Measurements from ENCODE around the gene BTNL8. TPM values are rescaled to one million over a fixed set of nuclear protein-coding genes. Genes with fewer than 3 reads are reported as not detected.
A peak's percentile ranks its signal among the peaks of the same experiment; 100 is the strongest.

Gene BTNL8
- total RNA-seq, 6 donors from 2014 or later: 1.2 to 10.0 (median 3.6) TPM; not detected in 1

DNA sequence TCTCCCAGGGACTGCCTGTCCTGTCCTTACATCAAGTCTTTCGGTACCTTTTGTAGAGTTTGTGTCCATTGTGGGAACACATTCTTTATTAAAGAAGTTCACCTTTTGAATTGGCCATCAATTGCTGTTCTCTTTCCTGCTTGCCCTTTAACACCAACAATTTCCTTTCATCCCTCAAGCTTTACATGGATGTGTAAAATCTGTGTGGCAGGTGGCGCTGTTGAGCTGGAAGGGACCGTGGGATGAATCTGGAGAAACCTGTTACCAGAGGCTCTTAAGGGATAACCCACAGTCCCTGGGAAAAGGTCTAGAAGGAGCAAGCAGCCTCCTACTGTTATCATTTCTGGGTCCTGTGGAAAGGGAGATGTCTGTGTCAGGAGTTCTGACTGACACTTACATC is 30.0 kb upstream of the BTNL8 start:
- TF ChIP-seq POLR2A (IDR thresholded peaks at IDR 0.05): no peak
- TF ChIP-seq POLR2AphosphoS5 (IDR thresholded peaks at IDR 0.05): peak in 1 of 2 donors; percentile 30
- TF ChIP-seq EP300 (IDR thresholded peaks at IDR 0.05): no peak
- TF ChIP-seq, protein P1, sequence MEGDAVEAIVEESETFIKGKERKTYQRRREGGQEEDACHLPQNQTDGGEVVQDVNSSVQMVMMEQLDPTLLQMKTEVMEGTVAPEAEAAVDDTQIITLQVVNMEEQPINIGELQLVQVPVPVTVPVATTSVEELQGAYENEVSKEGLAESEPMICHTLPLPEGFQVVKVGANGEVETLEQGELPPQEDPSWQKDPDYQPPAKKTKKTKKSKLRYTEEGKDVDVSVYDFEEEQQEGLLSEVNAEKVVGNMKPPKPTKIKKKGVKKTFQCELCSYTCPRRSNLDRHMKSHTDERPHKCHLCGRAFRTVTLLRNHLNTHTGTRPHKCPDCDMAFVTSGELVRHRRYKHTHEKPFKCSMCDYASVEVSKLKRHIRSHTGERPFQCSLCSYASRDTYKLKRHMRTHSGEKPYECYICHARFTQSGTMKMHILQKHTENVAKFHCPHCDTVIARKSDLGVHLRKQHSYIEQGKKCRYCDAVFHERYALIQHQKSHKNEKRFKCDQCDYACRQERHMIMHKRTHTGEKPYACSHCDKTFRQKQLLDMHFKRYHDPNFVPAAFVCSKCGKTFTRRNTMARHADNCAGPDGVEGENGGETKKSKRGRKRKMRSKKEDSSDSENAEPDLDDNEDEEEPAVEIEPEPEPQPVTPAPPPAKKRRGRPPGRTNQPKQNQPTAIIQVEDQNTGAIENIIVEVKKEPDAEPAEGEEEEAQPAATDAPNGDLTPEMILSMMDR (IDR thresholded peaks at IDR 0.05): peak; percentile 66 to 85 (median 78)
- no peaks in the 10 kb centered on the region for H3K27me3 ChIP-seq
- ATAC-seq (ENCODE audit: low FRiP score in 2 of 2) (peak; percentile 82 to 84), DNase-seq (peak in 1 of 2 donors; percentile 84)
- no peaks in the 10 kb centered on the region for H3K36me3 ChIP-seq
- 1 to 4% methylated on average over 3 of the region's 3 CpGs for WGBS, 2 donors
- H3K27ac ChIP-seq: peak overlapping the region in 3 of 4 donors; percentile 22 to 66 (median 51)
- peaks cover under 1 to 13% (median 3%) of the 10 kb centered on the region in 4 donors for H3K4me1 ChIP-seq
- H3K4me3 ChIP-seq: no peak overlapping the region
- no peaks in the 10 kb centered on the region for H3K9me3 ChIP-seq

DNA sequence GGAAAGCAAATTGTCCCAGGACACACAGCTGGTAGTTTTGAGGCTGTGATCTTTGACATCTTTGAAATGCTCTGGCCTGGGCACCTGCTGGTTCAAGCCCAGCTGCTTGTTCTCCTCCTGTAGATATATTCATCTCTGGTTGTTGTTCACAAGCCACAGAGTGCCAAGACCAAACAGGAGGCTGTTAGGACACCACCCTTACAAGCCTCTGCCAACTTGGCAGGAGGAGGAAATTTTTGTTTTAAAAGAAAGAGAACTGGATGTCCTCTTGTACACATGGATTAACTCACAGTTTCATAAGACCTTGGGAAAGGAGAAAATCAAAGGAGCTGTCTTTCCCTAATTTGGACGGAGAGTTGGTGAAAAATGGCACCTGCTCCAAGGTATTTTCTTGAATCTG is 29.4 kb upstream of the BTNL8 start:
- ATAC-seq (ENCODE audit: low FRiP score in 2 of 2) (no peak), DNase-seq (no peak)
- H3K4me3 ChIP-seq: no peak overlapping the region
- peaks cover 2 to 17% (median 6%) of the 10 kb centered on the region in 4 donors for H3K4me1 ChIP-seq
- H3K27me3 ChIP-seq: no peaks in the 10 kb centered on the region
- TF ChIP-seq, protein P1 (IDR thresholded peaks at IDR 0.05): no peak
- TF ChIP-seq EP300 (IDR thresholded peaks at IDR 0.05) (no peak), POLR2AphosphoS5 (IDR thresholded peaks at IDR 0.05) (peak; percentile 22 to 49), POLR2A (IDR thresholded peaks at IDR 0.05) (peak in 1 of 4 donors; percentile 14)
- 44 to 61% methylated on average over 1 of the region's 1 CpG for WGBS, 2 donors
- H3K36me3 ChIP-seq: no peaks in the 10 kb centered on the region
- no peaks in the 10 kb centered on the region for H3K9me3 ChIP-seq
- peak overlapping the region in 3 of 4 donors; percentile 26 to 66 (median 51) for H3K27ac ChIP-seq

DNA sequence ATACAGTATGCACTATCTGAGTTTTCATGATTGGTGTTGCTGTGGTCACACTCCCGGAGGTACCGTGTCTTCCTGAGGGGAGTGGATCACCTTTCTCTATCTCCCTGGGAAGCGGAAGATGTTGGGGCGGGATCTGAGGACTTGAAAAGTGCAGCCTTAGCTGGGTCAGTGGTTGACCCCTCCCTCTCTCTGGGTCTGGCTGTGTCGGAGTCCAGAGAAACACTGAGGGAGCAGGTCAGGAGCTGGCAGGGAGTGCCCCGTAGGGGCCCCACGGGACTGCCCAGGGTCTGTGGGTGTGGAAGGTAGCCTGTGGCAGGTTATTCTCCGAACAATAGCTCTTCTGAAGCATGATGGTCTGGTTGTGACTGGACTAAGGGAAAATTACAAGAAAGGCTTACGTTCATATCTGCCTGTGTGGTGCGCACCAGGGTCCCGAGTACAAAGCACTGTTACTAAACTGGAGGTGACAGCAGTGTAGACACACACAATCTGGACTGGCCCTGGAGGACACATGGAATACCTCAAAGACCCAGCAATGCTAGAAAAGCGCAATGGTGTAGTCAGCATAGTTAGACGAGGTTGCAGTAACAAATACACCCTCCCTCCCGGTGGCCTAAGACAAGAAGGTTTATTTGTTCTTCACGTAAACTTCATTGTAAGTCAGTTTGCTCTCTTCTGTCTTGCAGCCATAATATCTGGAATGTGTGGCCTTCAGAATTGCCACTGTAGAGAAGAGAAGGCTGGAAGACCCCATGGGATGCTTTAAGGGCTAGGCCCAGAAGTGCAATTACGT is 28.5 kb upstream of the BTNL8 start:
- Histone ChIP-seq H3K4me1 (peaks cover 2 to 17% (median 6%) of the 10 kb centered on the region in 4 donors), H3K4me3 (no peak overlapping the region), H3K9me3 (no peaks in the 10 kb centered on the region), H3K27me3 (no peaks in the 10 kb centered on the region), H3K36me3 (no peaks in the 10 kb centered on the region), H3K27ac (peak overlapping the region; percentile 26 to 66 (median 55))
- no peak for ATAC-seq (ENCODE audit: low FRiP score in 2 of 2)
- TF ChIP-seq POLR2AphosphoS5 (IDR thresholded peaks at IDR 0.05) (no peak), EP300 (IDR thresholded peaks at IDR 0.05) (no peak), POLR2A (IDR thresholded peaks at IDR 0.05) (no peak)
- TF ChIP-seq, protein P1 (IDR thresholded peaks at IDR 0.05): no peak
- 78 to 80% methylated on average over 7 to 16 of the region's 16 CpGs for WGBS, 2 donors
- DNase-seq: no peak

DNA sequence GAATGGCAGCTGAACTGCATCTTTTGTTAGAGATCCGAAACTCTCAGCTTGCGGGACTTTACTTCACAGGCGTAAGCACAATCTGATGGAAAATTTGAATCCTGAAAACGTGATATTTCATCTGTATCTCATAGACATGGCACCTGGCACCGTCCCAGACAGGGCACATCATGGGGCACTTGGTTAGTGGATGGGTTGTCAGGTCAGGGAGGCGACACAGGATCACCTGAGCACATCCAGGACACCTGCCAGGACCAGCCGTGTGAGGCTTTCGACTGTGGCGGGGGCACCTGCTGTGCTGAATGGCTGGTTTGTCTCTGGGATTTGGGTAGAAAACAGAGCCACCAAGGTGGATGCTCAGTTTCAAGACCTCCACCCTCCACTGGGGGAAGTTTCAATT is 26.5 kb upstream of the BTNL8 start:
- no peaks in the 10 kb centered on the region for H3K36me3 ChIP-seq
- H3K27ac ChIP-seq: peak overlapping the region in 1 of 4 donors; percentile 57
- H3K4me3 ChIP-seq: no peak overlapping the region
- no peaks in the 10 kb centered on the region for H3K9me3 ChIP-seq
- ATAC-seq (ENCODE audit: low FRiP score in 2 of 2): no peak
- peaks cover 2 to 17% (median 6%) of the 10 kb centered on the region in 4 donors for H3K4me1 ChIP-seq
- TF ChIP-seq POLR2A (IDR thresholded peaks at IDR 0.05) (no peak), EP300 (IDR thresholded peaks at IDR 0.05) (no peak), POLR2AphosphoS5 (IDR thresholded peaks at IDR 0.05) (no peak)
- TF ChIP-seq, protein P1 (IDR thresholded peaks at IDR 0.05): no peak
- H3K27me3 ChIP-seq: no peaks in the 10 kb centered on the region
- DNase-seq: no peak
- 87 to 93% methylated on average over 9 of the region's 9 CpGs for WGBS, 2 donors

Measured in upper lobe of left lung (tissue), 6 donors.